Peyer's patch (tissue), 4 donors: ENCODE measurements around the gene UNC13D. TPM values are rescaled to one million over a fixed set of nuclear protein-coding genes. Genes with fewer than 3 reads are reported as not detected.

Experiments used
- DNase-seq, 3 donors: peaks; one replicate each; pipeline ENCODE4 v3.0.0-alpha.2; 2017 to 2019
- H3K27ac ChIP-seq, 4 donors: fragments of 200-600 bp; sonication (generic); one replicate each; pipeline ENCODE4 v1.5.1; 2016 to 2019
- H3K27me3 ChIP-seq, 2 donors: fragments of 200-600 bp; sonication (generic); one replicate each; pipeline ENCODE4 v1.5.1; 2019
- H3K36me3 ChIP-seq, 3 donors: fragments of 200-600 bp; sonication (generic); one replicate each; pipeline ENCODE4 v1.5.1; 2016 to 2019
- H3K4me1 ChIP-seq, 4 donors: fragments of 200-600 bp; sonication (generic); one replicate each; pipeline ENCODE4 v1.5.1; 2016 to 2019
- H3K4me3 ChIP-seq, 4 donors: fragments of 200-600 bp; sonication (generic); 1 replicate in 3 of 4; 2 replicates in 1 of 4; pipeline ENCODE4 v1.5.1; 2016 to 2019; ENCODE audit warnings: mild to moderate bottlenecking in 1 of 4
- H3K9me3 ChIP-seq, 4 donors: fragments of 200-600 bp; sonication (generic); one replicate each; pipeline ENCODE4 v1.5.1; 2016 to 2019; ENCODE audit warnings: mild to moderate bottlenecking in 1 of 4
- CTCF ChIP-seq, 6 experiments: fragments of 450-650 bp in 4 of 6; fragments of 200-600 bp in 2 of 6; sonication (generic) in 1 of 6; IDR thresholded peaks; one replicate each; pipeline ENCODE4 v1.5.1; 2017 to 2019; ENCODE audit warnings: antibody characterized with exemption in 6 of 6, mild to moderate bottlenecking in 3 of 6, moderate library complexity in 1 of 6
- POLR2A ChIP-seq, 2 donors: fragments of 450-650 bp; IDR thresholded peaks; one replicate each; pipeline ENCODE4 v1.5.1; 2017; ENCODE audit warnings: antibody characterized with exemption in 2 of 2, mild to moderate bottlenecking in 2 of 2, moderate library complexity in 2 of 2
- total RNA-seq, 4 donors: library from RNA; depleted of rRNA; stranded (reverse); fragments of >200 nt; gene quantifications; one replicate each; pipeline ENCODE4 v1.1.0, GENCODE V29; 2016

UNC13D gene
- total RNA-seq, 4 donors from 2014 or later, result 8.4 to 45.4 (median 22.2) TPM

- no peaks in the 10 kb centered on the region for H3K27me3 ChIP-seq
- peaks cover 0 to 93% (median 0%) of the 10 kb centered on the region in 3 donors for H3K36me3 ChIP-seq
- no peak for TF ChIP-seq CTCF (IDR thresholded peaks at IDR 0.05)
- no peak for TF ChIP-seq POLR2A (IDR thresholded peaks at IDR 0.05)
- H3K4me1 ChIP-seq, result no peaks in the 10 kb centered on the region
- DNase-seq, result no peak
- no peak overlapping the region for H3K27ac ChIP-seq
- H3K4me3 ChIP-seq, result no peak overlapping the region
- no peaks in the 10 kb centered on the region for H3K9me3 ChIP-seq
Measured at GRCh38 chr17:75815399-75815798, 28.8 kb downstream of the UNC13D start.

GRCh38 chr17:75814900-75815373 lies 29.3 kb downstream of the UNC13D start:
- Histone ChIP-seq H3K4me3 (no peak overlapping the region), H3K9me3 (no peaks in the 10 kb centered on the region), H3K27ac (no peak overlapping the region), H3K4me1 (no peaks in the 10 kb centered on the region), H3K27me3 (no peaks in the 10 kb centered on the region), H3K36me3 (peaks cover 0 to 92% (median 0%) of the 10 kb centered on the region in 3 donors)
- no peak for TF ChIP-seq POLR2A (IDR thresholded peaks at IDR 0.05)
- DNase-seq, result no peak

- no peak for DNase-seq
- Histone ChIP-seq H3K27ac (no peak overlapping the region), H3K4me1 (no peaks in the 10 kb centered on the region), H3K4me3 (no peak overlapping the region), H3K36me3 (peaks cover 0 to 86% (median 0%) of the 10 kb centered on the region in 3 donors), H3K27me3 (no peaks in the 10 kb centered on the region), H3K9me3 (no peaks in the 10 kb centered on the region)
- TF ChIP-seq CTCF (IDR thresholded peaks at IDR 0.05) (no peak), POLR2A (IDR thresholded peaks at IDR 0.05) (no peak)
Measured at GRCh38 chr17:75814021-75814395, 30.2 kb downstream of the UNC13D start.

GRCh38 chr17:75813081-75814020 lies 30.9 kb downstream of the UNC13D start:
- Histone ChIP-seq H3K36me3 (peaks cover 0 to 80% (median 0%) of the 10 kb centered on the region in 3 donors), H3K4me1 (no peaks in the 10 kb centered on the region), H3K4me3 (no peak overlapping the region), H3K27ac (no peak overlapping the region), H3K27me3 (no peaks in the 10 kb centered on the region), H3K9me3 (no peaks in the 10 kb centered on the region)
- no peak for TF ChIP-seq POLR2A (IDR thresholded peaks at IDR 0.05)
- no peak for TF ChIP-seq CTCF (IDR thresholded peaks at IDR 0.05)
- DNase-seq, result no peak

- Histone ChIP-seq H3K4me1 (no peaks in the 10 kb centered on the region), H3K27ac (no peak overlapping the region), H3K4me3 (no peak overlapping the region), H3K27me3 (no peaks in the 10 kb centered on the region), H3K36me3 (peaks cover 0 to 70% (median 0%) of the 10 kb centered on the region in 3 donors), H3K9me3 (no peaks in the 10 kb centered on the region)
- no peak for DNase-seq
- TF ChIP-seq POLR2A (IDR thresholded peaks at IDR 0.05), result no peak
- TF ChIP-seq CTCF (IDR thresholded peaks at IDR 0.05), result no peak
Measured at GRCh38 chr17:75812096-75813013, 31.8 kb downstream of the UNC13D start.
